Measurements from ENCODE around the gene NALCN. TPM values are rescaled to one million over a fixed set of nuclear protein-coding genes. Genes with fewer than 3 reads are reported as not detected.
A peak's percentile ranks its signal among the peaks of the same experiment; 100 is the strongest.

NALCN gene
- total and polyA plus RNA-seq, 10 of the 15 experiments (the other 5 are each of a cell fraction or from before 2014, with no cell fraction given), result under 0.01 TPM; not detected in 9

DNA sequence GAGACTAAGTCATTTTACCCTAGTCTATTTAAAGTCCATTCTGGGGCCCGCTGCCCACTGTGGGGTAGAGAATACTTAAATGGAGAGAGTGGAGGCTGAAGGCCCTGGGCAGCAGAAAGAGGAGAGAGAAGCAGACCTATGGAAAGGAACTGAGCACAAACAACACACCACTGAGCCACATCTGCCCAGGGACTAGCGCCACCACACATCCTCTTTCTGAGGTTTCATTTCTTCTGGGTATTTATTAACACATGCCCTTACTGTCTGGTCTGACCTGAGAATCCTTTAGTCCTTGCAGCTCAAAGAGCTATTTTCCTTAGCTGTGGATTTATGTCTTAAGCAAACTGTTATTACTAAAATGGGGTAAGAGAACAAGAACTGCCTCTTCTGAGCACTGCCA lies 154.0 kb downstream of the NALCN start (continued):
- TF ChIP-seq, protein P1, sequence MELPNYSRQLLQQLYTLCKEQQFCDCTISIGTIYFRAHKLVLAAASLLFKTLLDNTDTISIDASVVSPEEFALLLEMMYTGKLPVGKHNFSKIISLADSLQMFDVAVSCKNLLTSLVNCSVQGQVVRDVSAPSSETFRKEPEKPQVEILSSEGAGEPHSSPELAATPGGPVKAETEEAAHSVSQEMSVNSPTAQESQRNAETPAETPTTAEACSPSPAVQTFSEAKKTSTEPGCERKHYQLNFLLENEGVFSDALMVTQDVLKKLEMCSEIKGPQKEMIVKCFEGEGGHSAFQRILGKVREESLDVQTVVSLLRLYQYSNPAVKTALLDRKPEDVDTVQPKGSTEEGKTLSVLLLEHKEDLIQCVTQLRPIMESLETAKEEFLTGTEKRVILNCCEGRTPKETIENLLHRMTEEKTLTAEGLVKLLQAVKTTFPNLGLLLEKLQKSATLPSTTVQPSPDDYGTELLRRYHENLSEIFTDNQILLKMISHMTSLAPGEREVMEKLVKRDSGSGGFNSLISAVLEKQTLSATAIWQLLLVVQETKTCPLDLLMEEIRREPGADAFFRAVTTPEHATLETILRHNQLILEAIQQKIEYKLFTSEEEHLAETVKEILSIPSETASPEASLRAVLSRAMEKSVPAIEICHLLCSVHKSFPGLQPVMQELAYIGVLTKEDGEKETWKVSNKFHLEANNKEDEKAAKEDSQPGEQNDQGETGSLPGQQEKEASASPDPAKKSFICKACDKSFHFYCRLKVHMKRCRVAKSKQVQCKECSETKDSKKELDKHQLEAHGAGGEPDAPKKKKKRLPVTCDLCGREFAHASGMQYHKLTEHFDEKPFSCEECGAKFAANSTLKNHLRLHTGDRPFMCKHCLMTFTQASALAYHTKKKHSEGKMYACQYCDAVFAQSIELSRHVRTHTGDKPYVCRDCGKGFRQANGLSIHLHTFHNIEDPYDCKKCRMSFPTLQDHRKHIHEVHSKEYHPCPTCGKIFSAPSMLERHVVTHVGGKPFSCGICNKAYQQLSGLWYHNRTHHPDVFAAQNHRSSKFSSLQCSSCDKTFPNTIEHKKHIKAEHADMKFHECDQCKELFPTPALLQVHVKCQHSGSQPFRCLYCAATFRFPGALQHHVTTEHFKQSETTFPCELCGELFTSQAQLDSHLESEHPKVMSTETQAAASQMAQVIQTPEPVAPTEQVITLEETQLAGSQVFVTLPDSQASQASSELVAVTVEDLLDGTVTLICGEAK (IDR thresholded peaks at IDR 0.05; ENCODE audit: borderline replicate concordance), result no peak
- TF ChIP-seq GATAD2B (conservative IDR thresholded peaks at IDR 0.05; ENCODE audit: low read depth) (no peak), ZNF24 (IDR thresholded peaks at IDR 0.05) (peak; percentile 91)

DNA sequence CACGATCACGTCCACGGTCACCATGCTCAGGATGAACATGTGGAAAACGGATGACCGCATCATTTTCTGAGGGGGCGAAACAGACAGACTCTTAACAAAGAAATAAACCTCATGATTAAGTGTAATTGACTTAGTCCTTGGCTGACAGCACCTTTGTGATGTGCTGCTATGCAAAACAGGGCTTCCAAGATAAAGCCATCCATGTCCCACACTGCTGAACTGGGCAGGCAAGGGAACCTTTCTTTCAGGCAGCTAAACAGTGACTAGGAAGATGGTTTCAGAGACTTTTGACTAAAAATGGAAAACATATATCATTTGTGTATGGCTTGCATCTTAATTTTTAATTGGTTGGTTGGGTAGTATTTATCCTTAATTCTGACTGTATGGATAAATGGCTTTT lies 157.8 kb downstream of the NALCN start:
- ChIA-PET RAD21 (ENCODE audit: unreplicated experiment) (interaction anchor here (1.1 kb wide), 1 partner anchor 40 kb away, joined by 4 read pairs; no protein-coding TSS in a partner anchor), SMC1A (ENCODE audit: uncharacterized antibody, unreplicated experiment) (interaction anchor here (0.7 to 1.0 kb wide), 3 partner anchors 9 to 15 kb away, joined by 4 read pairs; no protein-coding TSS in a partner anchor), CTCF (no interaction called here), POLR2A (no interaction called here)
- Histone ChIP-seq H3K9ac (ENCODE audit: control insufficient read depth, insufficient read depth, low read length) (no peak overlapping the region), H3K36me3 (ENCODE audit: control insufficient read depth in 2 of 2, insufficient read depth in 2 of 2, low read length in 1 of 2) (no peaks in the 10 kb centered on the region), H3K4me3 (no peak overlapping the region), H3K27ac (ENCODE audit: control insufficient read depth, insufficient read depth) (no peak overlapping the region), H3K4me1 (ENCODE audit: control insufficient read depth, insufficient read depth, low read length) (no peaks in the 10 kb centered on the region), H3K9me3 (replicated peaks; ENCODE audit: control insufficient read depth, insufficient read depth, low read length) (no peaks in the 10 kb centered on the region), H3K79me2 (ENCODE audit: control insufficient read depth, insufficient read depth, low read length) (no peaks in the 10 kb centered on the region), H3K4me2 (ENCODE audit: control insufficient read depth, insufficient read depth) (no peak overlapping the region), H2AFZ (ENCODE audit: control insufficient read depth, low read depth, low read length) (peak overlapping the region; percentile 37; the same call in 1 of the 2 replicates), H4K20me1 (ENCODE audit: control insufficient read depth, insufficient read depth) (no peaks in the 10 kb centered on the region), H3K27me3 (replicated peaks in 1 of 2; ENCODE audit: control insufficient read depth in 2 of 2, insufficient read depth in 2 of 2, low read length in 1 of 2) (no peaks in the 10 kb centered on the region)
- BruUV-seq (replicated peaks), result no TSS peak
- ATAC-seq, result no peak; the same call in 2 of the 3 replicates
- TF ChIP-seq, protein P2, sequence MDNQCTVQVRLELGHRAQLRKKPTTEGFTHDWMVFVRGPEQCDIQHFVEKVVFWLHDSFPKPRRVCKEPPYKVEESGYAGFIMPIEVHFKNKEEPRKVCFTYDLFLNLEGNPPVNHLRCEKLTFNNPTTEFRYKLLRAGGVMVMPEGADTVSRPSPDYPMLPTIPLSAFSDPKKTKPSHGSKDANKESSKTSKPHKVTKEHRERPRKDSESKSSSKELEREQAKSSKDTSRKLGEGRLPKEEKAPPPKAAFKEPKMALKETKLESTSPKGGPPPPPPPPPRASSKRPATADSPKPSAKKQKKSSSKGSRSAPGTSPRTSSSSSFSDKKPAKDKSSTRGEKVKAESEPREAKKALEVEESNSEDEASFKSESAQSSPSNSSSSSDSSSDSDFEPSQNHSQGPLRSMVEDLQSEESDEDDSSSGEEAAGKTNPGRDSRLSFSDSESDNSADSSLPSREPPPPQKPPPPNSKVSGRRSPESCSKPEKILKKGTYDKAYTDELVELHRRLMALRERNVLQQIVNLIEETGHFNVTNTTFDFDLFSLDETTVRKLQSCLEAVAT (IDR thresholded peaks at IDR 0.05), result 0 out of 2 replicates have a peak, but pooled peaks have one; percentile 3
- TF ChIP-seq CBX3 (IDR thresholded peaks at IDR 0.05; ENCODE audit: borderline replicate concordance, low read depth) (no peak), KAT2A (conservative IDR thresholded peaks at IDR 0.05; ENCODE audit: control insufficient read depth, low read depth, low read length) (no peak)
- in situ Hi-C loops (cut with MboI), result no loop called here
- intact Hi-C loops (cut with micrococcal nuclease; ENCODE audit: unreplicated experiment), result loop anchor here (10.0 kb wide), 1 partner anchor 496 kb away; no protein-coding TSS in a partner anchor
- 16% methylated on average over 6 of the region's 6 CpGs for WGBS (ENCODE audit: insufficient coverage, insufficient replicate concordance, low lambda C conversion rate, missing lambda C conversion rate)
- FAIRE-seq, result no peak
- DNase-seq (ENCODE audit: low read depth, low spot score), result no peak
